Colon (tissue), 2 donors: ENCODE results near the gene MRTFA.
"Not testable (repeated sequence)": the region's sequence is repeated elsewhere in the genome, so short reads cannot be mapped to it uniquely, and the experiment has no call there.

Experiments used
- FAIRE-seq: peaks from 2 replicates; lab custom pipeline; 2012; peaks lifted over from hg19 to GRCh38; lab: Jason Lieb, UNC
- donor health status: control.
- donor health status: control.

The MRTFA gene

GRCh38 chr22:40627612-40628011 is 8.9 kb downstream of the MRTFA start:
- no peak for FAIRE-seq

DNA sequence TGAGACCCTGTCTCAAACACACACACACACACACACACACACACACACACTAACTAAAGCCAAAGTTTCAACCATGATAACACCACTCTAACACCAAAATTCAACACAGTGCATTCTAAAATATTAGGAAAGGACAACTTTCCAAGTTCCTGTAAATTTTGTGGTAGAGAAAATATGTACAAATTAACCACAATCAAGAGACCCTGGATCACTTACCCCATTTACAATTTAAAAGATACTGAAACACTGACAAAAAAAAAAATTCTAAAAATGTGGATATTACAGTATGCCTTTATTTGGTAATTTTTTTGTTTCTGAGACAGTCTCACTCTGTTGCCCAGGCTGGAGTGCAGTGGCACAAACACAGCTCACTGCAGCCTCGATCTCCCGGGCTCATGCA is 9.7 kb downstream of the MRTFA start:
- FAIRE-seq, result no peak

- not testable (repeated sequence) for FAIRE-seq
Measured at GRCh38 chr22:40625794-40626193, 10.7 kb downstream of the MRTFA start.

- FAIRE-seq, result not testable (repeated sequence)
Measured at GRCh38 chr22:40625281-40625680, 11.2 kb downstream of the MRTFA start.

DNA sequence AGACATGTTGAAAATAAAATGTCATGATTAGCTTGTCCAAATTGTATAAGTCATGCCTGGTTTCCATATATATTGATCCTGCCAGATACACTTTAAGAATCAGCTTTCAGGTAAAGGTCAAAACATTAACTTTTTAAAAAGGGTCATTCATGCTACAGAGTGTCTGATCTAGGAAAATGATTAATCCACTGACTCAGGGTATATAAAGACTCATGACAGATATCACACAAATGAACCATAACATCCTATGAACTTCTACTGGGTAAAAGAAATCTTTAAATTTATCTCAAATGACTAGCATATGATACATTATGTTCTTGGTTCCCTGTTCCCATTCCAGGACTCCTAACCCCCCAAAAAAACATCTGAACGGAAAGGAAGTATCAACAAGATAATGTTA is 11.7 kb downstream of the MRTFA start:
- no peak for FAIRE-seq

DNA sequence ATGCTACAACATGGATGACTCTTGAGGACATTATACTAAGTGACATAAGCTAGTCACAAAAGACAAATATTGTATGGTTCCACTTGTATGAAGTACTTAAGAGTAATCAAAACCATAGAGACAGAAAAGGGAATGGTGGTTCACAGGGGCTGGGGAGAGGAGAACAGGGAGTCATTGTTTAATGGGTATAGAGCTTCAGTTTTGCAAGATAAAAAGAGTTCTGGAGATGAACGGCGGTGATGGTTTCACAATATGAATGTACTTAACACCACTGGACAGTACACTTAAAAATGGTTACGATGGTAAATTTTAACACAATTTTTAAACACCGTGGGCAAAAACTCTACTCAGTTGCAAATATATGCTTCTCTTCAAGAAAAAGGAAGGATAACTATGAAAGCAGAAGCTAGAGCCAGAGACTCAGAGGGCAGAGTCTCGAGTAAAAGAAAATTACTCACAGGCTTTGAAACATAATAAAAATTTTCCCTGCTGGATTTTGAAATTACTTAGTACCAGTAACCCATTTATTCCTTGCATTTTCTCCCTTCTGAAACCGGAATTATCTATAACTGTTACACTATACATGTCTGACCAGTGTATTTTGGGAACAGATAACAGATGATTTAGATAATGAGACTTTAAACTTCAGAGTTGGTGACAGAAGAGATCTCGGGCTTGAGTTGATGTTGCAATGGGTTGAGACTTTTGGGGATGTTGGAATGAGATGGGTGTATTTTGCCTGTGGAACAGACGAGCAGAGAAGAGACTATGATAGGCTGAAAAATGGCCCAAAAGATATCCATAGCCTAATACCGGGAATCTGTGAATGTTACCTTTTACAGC is 15.0 kb downstream of the MRTFA start:
- FAIRE-seq, result no peak

- FAIRE-seq, result no peak
Measured at GRCh38 chr22:40620464-40621046, 16.0 kb downstream of the MRTFA start.

GRCh38 chr22:40618400-40618799 is 18.1 kb downstream of the MRTFA start:
- no peak for FAIRE-seq

DNA sequence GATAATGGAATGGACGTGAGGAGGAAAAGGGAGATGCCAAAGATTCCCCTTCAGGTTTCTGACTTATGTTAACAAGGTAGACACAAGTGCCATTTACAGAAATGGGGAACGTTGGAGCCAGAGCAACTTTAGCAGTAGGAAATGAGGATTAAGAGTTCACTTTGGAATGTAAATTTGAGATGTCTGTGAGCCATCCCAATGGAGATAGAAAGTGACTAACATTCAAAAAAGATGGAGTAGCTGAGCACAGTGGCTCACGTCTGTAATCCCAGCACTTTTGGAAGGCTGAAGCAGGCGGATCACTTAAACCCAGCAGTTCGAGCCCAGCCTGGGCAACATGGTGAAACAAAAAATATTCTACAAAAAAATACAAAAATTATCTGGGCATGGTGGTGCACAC is 19.9 kb downstream of the MRTFA start:
- no peak for FAIRE-seq

DNA sequence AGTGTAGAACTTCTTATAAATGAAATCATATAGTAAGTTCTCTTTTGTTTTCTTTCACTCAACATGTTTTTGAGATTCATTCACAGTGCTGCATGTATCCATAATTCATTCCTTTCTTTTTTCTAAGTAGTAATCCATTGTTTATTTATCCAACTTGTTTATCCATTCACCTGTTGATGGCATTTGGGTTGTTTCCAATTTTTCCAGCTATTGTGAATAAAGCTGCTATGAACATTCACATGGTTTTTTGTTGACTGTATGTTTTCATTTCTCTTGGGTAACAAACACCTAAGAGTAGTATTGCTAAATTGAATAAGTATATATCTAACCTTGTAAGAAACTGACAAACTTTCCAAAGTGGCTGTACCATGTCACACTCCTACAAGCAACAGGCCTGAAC is 23.5 kb downstream of the MRTFA start:
- FAIRE-seq, result no peak

GRCh38 chr22:40612291-40612751 is 24.2 kb downstream of the MRTFA start:
- FAIRE-seq, result no peak

GRCh38 chr22:40611606-40612005 is 24.9 kb downstream of the MRTFA start:
- no peak for FAIRE-seq

DNA sequence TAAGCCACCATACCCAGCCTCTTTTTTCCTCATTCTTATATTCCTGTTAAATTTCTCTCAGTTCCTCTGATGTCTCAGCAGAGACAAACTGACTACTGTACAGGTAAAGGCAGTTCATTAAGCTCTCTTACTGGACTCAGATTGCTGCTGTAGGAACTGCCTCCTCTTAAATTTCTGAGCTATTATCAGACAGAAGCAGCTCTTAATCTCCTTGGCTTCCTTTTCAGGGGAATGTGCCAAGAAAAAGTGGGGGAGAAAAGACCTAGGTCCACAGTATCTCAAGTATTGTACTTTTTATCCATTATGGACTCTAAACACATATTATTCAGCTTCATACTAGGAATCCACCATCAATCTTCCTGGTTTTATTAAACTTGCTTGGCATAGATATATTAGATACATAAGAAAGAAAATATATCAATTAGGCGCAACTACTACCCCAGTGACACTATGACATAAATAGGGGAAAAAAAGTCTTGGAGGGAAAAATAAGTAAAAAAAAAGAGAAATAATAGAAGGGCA is 26.1 kb downstream of the MRTFA start:
- FAIRE-seq, result no peak

DNA sequence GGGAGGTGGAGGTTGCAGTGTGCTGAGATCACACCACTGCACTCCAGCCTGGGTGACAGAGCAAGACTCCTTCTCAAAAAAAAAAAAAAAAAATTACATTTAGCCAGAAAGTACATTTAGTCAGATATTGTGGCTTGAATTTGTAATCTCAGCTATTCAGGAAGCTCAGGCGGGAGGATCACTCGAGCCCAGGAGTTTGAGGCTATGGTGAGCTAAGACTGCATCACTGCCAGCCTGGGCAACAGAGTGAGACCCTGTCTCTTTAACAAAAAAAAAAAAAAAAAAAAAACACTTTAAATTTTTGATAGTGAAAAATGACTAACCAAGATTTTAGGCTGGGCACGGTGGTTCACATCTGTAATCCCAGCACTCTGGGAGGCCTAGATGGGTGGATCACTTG is 27.3 kb downstream of the MRTFA start:
- FAIRE-seq, result no peak

- no peak for FAIRE-seq
Measured at GRCh38 chr22:40607506-40607905, 29.0 kb downstream of the MRTFA start.

- no peak for FAIRE-seq
Measured at GRCh38 chr22:40606306-40606705, 30.2 kb downstream of the MRTFA start.

DNA sequence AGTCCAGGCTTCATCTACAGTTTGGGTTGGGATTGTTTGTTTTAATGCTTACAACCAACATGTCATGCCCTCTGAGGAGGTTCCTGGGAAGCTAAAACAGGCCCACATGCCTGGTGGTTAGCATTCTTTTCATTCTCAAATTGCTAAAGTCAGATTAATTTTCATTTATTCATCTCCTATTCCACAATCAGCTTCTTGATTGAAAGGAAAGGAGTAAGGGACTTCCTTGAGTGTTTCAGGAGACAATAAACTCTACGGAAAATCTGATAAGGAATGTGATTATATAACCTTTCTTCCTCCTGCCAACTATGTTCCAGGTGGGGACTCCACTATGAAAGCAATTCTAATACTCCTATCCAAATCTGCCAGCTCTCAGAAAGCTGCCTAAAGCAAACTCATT is 30.8 kb downstream of the MRTFA start:
- FAIRE-seq, result no peak

- FAIRE-seq, result no peak
Measured at GRCh38 chr22:40603088-40603605, 33.4 kb downstream of the MRTFA start.

DNA sequence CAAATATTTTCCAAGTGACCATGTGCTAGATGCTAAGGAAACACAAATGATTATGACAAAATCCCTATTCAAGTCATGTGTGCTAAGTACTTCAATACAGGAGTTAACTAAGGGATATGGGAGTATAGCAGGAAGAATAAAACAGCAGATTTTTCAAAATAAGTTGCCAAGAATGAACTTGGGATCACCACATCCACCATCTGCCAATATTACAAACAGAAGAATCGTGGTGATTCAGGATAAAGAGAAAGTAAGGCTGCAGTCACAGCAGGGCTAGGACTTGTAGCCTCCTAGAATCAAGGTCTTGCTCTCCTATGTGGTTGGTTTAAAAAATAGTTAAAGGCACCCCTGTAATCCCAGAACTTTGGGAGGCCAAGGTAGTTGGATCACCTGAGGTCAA is 34.3 kb downstream of the MRTFA start:
- FAIRE-seq, result no peak

DNA sequence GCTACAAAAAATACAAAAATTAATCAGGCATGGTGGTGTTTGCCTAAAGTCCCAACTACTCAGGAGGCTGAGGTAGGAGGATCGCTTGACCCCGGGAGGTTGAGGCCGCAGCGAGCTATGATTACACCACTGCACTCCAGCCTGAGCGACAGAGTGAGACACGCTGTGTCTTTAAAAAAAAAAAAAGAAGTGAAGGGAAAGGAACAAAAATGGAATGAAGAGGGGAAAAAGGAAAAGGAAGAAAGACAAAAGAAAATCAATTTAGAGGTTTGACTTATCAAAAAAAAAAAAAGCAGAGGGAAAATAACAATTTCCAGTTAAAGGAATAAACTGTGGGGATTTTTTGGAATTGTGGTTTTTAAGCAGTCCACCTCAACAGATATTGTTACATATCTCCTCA is 36.8 kb downstream of the MRTFA start:
- no peak for FAIRE-seq

DNA sequence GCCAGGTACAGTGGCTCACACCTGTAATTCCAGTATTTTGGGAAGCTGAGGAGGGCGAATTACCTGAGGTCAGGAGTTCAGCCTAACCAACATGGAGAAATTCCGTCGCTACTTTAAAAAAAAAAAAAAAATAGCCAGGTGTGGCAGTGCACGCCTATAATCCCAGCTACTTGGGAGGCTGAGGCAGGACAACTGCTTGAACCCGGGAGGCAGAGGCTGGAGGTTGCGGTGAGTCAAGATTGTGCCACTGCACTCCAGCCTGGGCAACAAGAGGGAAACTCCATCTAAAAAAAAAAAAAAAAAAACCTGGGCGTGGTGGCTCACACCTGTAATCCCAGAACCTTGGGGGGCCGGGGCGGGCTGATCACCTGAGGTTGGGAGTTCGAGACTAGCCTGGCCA is 37.8 kb downstream of the MRTFA start:
- FAIRE-seq, result not testable (repeated sequence)

- no peak for FAIRE-seq
Measured at GRCh38 chr22:40597526-40598430, 38.7 kb downstream of the MRTFA start.
